Activated CD4-positive, alpha-beta T cell treated with anti-CD3 and anti-CD28 coated beads, Interleukin-2, amount 10 ng/mL, durations not matched to agents 7 days and 5 days (primary cell): ENCODE measurements around the gene NPIPB2. TPM values are rescaled to one million over a fixed set of nuclear protein-coding genes. Genes with fewer than 3 reads are reported as not detected.
A peak's percentile ranks its signal among the peaks of the same experiment; 100 is the strongest.
"Not testable (repeated sequence)": the region's sequence is repeated elsewhere in the genome, so short reads cannot be mapped to it uniquely, and the experiment has no call there.

Source experiments
- CTCF ChIA-PET: fragments of 350-600 bp; sonication (Branson Sonifier 250); formaldehyde crosslinking; loops from one replicate; lab custom pipeline; 2021; ENCODE audit warnings: antibody characterized with exemption; lab: Charles Lee
- POLR2A ChIA-PET: fragments of 350-600 bp; sonication (Branson Sonifier 250); formaldehyde crosslinking; loops from one replicate; lab custom pipeline; 2021; ENCODE audit warnings: antibody characterized with exemption; lab: Charles Lee
- DNase-seq: peaks from one replicate; pipeline ENCODE4 v3.0.0-alpha.2; 2020
- H3K27ac Mint-ChIP-seq: one replicate; pipeline ENCODE4 v1.8.0; 2021; ENCODE audit warnings: mild to moderate bottlenecking, moderate library complexity, mixed read lengths
- H3K27me3 Mint-ChIP-seq: one replicate; pipeline ENCODE4 v1.8.0; 2021; ENCODE audit warnings: mixed read lengths
- H3K36me3 Mint-ChIP-seq: one replicate; pipeline ENCODE4 v1.8.0; 2021; ENCODE audit warnings: low read depth, mixed read lengths
- H3K4me1 Mint-ChIP-seq: one replicate; pipeline ENCODE4 v1.8.0; 2021; ENCODE audit warnings: mixed read lengths
- H3K4me3 Mint-ChIP-seq: one replicate; pipeline ENCODE4 v1.8.0; 2021; ENCODE audit warnings: mild to moderate bottlenecking, moderate library complexity, mixed read lengths
- H3K9me3 Mint-ChIP-seq: one replicate; pipeline ENCODE4 v1.8.0; 2021; ENCODE audit warnings: mixed read lengths
- total RNA-seq, 2 experiments: library from RNA; stranded (reverse); gene quantifications; one replicate each; pipeline ENCODE4 v1.2.3, GENCODE V29; 2021

Gene NPIPB2
- 10 to 100 TPM in 1 of 2 experiments, 1 to 10 TPM in 1; 7.6 to 11.6 TPM for total RNA-seq

DNA sequence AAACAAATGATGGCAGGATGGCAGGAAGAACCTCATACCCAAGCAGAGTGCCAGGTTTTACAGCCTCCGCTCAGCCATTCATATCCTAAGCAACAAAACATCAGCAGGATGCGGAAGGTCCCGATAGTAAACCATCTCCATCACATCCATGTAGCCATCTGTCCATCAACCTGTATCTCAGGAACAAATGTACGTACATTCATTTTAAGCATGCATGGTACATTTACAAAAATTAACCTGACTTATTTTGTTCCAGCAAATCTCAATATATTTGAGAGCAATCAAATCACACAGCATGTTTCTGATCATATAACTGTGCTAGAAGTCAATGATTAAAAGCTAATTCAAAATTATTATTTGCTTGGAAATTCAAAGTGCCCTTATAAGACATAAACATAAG lies at the start of gene NPIPB2:
Gene NPIPB2, minus strand, starts transcription at position 101 of the 400 bp plus-strand sequence. Its CDS starts 0 bp downstream, at position 101.
- H3K36me3 Mint-ChIP-seq, H3K27ac Mint-ChIP-seq, DNase-seq, CTCF ChIA-PET, H3K27me3 Mint-ChIP-seq, H3K9me3 Mint-ChIP-seq, POLR2A ChIA-PET, H3K4me3 Mint-ChIP-seq, H3K4me1 Mint-ChIP-seq: not testable (repeated sequence)

GRCh38 chr16:11990702-11991390 lies 49.0 kb upstream of the NPIPB2 start:
- ChIA-PET CTCF (interaction anchor here (0.5 to 0.7 kb wide), 2 partner anchors 70 to 181 kb away, joined by 3 read pairs; no protein-coding TSS in a partner anchor), POLR2A (no interaction called here)
- no peaks in the 10 kb centered on the region for H3K27me3 Mint-ChIP-seq
- no peaks in the 10 kb centered on the region for H3K36me3 Mint-ChIP-seq
- DNase-seq: no peak
- peaks cover 2% of the 10 kb centered on the region for H3K4me1 Mint-ChIP-seq
- no peaks in the 10 kb centered on the region for H3K9me3 Mint-ChIP-seq
- H3K27ac Mint-ChIP-seq: peak overlapping the region; percentile 15
- H3K4me3 Mint-ChIP-seq: no peak overlapping the region

- CTCF ChIA-PET: no interaction called here
- H3K27ac Mint-ChIP-seq: no peak overlapping the region
- H3K4me1 Mint-ChIP-seq: no peaks in the 10 kb centered on the region
- POLR2A ChIA-PET: no interaction called here
- H3K27me3 Mint-ChIP-seq: no peaks in the 10 kb centered on the region
- H3K4me3 Mint-ChIP-seq: no peak overlapping the region
- no peak for DNase-seq
- no peaks in the 10 kb centered on the region for H3K36me3 Mint-ChIP-seq
- H3K9me3 Mint-ChIP-seq: no peaks in the 10 kb centered on the region
Observed at GRCh38 chr16:11988258-11988978, 46.6 kb upstream of the NPIPB2 start.

GRCh38 chr16:11986521-11987057 lies 44.7 kb upstream of the NPIPB2 start:
- no peak overlapping the region for H3K4me3 Mint-ChIP-seq
- ChIA-PET CTCF (interaction anchor here (0.7 kb wide), 1 partner anchor 1509 kb away, joined by 4 read pairs; no protein-coding TSS in a partner anchor), POLR2A (no interaction called here)
- H3K27me3 Mint-ChIP-seq: no peaks in the 10 kb centered on the region
- no peak for DNase-seq
- H3K36me3 Mint-ChIP-seq: no peaks in the 10 kb centered on the region
- H3K27ac Mint-ChIP-seq: no peak overlapping the region
- H3K9me3 Mint-ChIP-seq: no peaks in the 10 kb centered on the region
- no peaks in the 10 kb centered on the region for H3K4me1 Mint-ChIP-seq

GRCh38 chr16:11985250-11985649 lies 43.4 kb upstream of the NPIPB2 start:
- ChIA-PET CTCF (no interaction called here), POLR2A (no interaction called here)
- H3K4me3 Mint-ChIP-seq: no peak overlapping the region
- no peaks in the 10 kb centered on the region for H3K36me3 Mint-ChIP-seq
- peaks cover 4% of the 10 kb centered on the region for H3K4me1 Mint-ChIP-seq
- H3K27ac Mint-ChIP-seq: no peak overlapping the region
- DNase-seq: no peak
- H3K27me3 Mint-ChIP-seq: no peaks in the 10 kb centered on the region
- H3K9me3 Mint-ChIP-seq: no peaks in the 10 kb centered on the region

DNA sequence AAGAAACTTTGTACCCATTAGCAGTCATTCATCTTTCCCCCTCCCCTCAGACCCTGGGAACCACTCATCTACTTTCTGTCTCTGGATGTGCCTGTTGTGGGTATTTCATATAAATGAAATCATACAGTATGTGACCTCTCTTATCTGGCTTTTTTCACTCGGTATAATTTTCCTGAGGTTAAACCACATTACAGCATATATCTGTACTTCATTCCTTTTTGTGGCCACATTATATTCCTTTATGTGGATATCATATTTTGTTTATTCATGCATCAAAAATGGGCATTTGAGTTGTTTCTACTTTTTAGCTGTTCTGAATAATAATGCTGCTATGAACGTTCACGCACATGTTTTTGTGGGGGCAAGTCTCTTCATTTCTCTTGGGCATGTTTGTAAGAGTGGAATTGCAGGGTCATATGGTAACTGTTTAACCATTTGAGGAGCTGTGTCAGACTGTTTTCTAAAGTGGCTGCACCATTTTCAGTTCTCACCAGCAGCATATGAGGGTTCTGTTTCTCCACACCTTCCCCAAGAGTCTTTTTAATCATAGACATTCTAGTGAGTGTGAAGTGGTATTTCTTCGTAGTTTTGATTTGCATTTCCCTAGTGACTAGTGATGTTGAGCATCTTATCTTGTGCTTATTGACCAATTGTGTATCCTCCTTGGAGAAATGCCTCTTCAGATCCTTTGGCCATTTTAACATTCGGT lies 38.4 kb upstream of the NPIPB2 start:
- H3K4me1 Mint-ChIP-seq: peaks cover 38% of the 10 kb centered on the region
- no peak overlapping the region for H3K27ac Mint-ChIP-seq
- H3K27me3 Mint-ChIP-seq: no peaks in the 10 kb centered on the region
- H3K9me3 Mint-ChIP-seq: no peaks in the 10 kb centered on the region
- H3K4me3 Mint-ChIP-seq: no peak overlapping the region
- ChIA-PET CTCF (no interaction called here), POLR2A (no interaction called here)
- peaks cover 6% of the 10 kb centered on the region for H3K36me3 Mint-ChIP-seq
- no peak for DNase-seq

DNA sequence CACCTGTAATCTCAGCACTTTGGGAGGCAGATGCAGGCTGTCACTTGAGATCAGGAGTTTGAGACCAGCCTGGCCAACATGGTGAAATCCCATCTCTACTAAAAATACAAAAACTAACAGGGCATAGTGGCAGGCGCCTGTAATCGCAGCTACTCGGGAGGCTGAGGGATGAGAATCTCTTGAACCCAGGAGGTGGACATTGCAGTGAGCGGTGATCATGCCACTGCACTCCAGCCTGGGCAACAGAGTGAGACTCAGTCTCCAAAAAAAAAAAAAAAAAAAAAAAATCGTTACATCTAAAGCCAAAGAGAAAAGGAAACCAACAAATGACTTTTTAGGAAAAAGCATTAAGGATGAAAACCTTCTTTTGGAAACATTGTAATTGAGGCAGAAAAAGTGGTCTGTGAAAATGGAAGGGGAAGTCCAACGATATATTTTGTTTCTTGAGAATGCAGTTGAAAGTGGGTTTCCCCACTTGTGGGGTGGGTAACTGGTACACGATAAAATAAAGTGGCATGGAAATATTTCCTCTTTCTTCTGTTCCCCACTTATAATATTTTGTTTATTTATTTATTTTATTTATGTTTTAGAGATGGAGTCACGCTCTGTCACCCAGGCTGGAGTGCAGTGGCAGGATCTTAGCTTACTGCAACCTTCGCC lies 37.3 kb upstream of the NPIPB2 start:
- Mint-ChIP-seq H3K27me3 (no peaks in the 10 kb centered on the region), H3K4me3 (no peak overlapping the region), H3K27ac (no peak overlapping the region), H3K4me1 (peaks cover 39% of the 10 kb centered on the region), H3K9me3 (no peaks in the 10 kb centered on the region), H3K36me3 (peaks cover 6% of the 10 kb centered on the region)
- no peak for DNase-seq
- POLR2A ChIA-PET: no interaction called here
- CTCF ChIA-PET: interaction anchor here (1.0 kb wide), 1 partner anchor 8 kb away, joined by 3 read pairs; no protein-coding TSS in a partner anchor

DNA sequence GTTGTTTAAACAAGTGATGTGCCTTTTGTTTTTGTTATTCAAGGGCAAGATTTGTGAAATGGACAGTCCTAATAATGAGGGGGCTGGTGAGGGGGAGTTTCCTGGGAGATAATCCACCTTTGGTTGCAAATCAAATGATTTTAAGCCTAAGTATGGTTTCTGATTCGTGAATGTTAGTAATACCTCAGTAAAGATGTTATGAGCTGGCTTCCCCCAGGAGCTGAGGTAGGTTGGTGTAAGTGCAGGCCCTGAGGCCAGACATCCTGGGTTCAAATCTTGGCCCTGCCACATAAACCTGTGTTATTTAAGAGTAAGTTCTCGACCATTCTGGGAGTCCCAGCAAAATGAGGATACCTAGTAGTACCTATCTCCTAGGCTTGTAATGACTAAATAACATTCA lies 36.2 kb upstream of the NPIPB2 start:
- DNase-seq: no peak
- Mint-ChIP-seq H3K4me3 (peak overlapping the region; percentile 88), H3K27ac (no peak overlapping the region), H3K27me3 (no peaks in the 10 kb centered on the region), H3K9me3 (no peaks in the 10 kb centered on the region), H3K4me1 (peaks cover 39% of the 10 kb centered on the region), H3K36me3 (peaks cover 10% of the 10 kb centered on the region)
- CTCF ChIA-PET: interaction anchor here (1.0 to 1.4 kb wide), 2 partner anchors 9 to 15 kb away, joined by 3 read pairs; no protein-coding TSS in a partner anchor
- POLR2A ChIA-PET: no interaction called here

DNA sequence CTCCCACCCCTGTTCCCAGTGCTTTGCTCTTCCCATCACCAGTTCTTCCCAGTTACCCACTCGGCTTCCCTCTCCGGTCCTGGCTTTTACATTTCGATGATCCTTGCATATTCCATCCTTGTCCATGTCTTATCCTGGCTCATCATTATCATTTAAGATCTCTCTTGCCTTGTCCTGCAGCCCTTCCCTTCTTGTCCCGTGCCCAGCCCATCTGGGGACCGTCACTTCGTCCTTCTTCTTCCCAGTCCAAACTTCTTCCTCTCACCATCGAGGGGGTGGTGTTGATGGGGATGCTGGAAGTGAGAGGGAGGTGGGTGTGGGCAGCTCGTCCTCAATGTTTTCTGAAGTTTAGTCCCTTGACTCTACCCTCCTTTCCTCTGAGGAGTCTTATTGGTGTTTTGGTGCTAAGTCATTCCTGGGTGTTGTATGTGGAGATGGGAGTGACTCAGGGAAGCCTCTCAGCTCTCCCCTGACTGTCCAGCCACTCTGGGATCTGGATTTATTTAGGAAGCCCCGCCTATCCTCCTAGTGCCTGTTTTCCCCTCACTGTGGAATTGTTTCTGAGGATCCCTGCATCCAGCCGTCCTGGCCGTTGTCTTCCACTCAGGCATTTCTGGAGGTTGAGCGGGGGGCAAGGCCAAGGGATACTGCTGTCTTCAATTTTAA lies 35.7 kb upstream of the NPIPB2 start:
- Mint-ChIP-seq H3K4me3 (peak overlapping the region; percentile 88), H3K36me3 (peaks cover 10% of the 10 kb centered on the region), H3K27me3 (no peaks in the 10 kb centered on the region), H3K4me1 (peaks cover 39% of the 10 kb centered on the region), H3K9me3 (no peaks in the 10 kb centered on the region), H3K27ac (peak overlapping the region; percentile 88)
- DNase-seq: no peak
- ChIA-PET CTCF (interaction anchor here (0.6 to 1.4 kb wide), 2 partner anchors 16 to 125 kb away, joined by 3 to 4 read pairs; no protein-coding TSS in a partner anchor), POLR2A (no interaction called here)

- peak overlapping the region; percentile 88 for H3K4me3 Mint-ChIP-seq
- peaks cover 10% of the 10 kb centered on the region for H3K36me3 Mint-ChIP-seq
- peaks cover 39% of the 10 kb centered on the region for H3K4me1 Mint-ChIP-seq
- peak overlapping the region; percentile 88 for H3K27ac Mint-ChIP-seq
- peak; percentile 13 for DNase-seq
- ChIA-PET CTCF (interaction anchor here (0.6 to 1.4 kb wide), 2 partner anchors 16 to 124 kb away, joined by 3 to 4 read pairs; no protein-coding TSS in a partner anchor), POLR2A (no interaction called here)
- H3K27me3 Mint-ChIP-seq: no peaks in the 10 kb centered on the region
- H3K9me3 Mint-ChIP-seq: no peaks in the 10 kb centered on the region
Observed at GRCh38 chr16:11976850-11977375, 35.1 kb upstream of the NPIPB2 start.

DNA sequence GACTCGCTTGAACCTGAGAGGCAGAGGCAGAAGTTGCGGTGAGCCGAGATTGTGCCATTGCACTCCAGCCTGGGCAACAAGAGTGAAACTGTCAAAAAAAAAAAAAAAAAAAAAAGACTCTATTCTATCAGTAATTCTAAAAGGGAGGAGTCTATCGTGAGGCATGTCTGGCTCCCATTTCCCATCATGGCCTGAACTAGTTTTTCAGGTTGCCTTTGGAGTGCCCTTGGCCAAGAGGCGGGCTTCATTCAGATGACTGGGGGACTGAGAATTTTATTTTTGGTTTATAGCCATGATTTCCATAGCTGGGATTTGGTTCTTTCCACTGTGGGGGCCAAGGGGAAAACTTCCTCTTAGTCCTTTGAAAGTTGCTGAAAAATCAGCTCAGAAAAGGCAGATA lies 31.2 kb upstream of the NPIPB2 start:
- CTCF ChIA-PET: interaction anchor here (1.1 kb wide), 1 partner anchor 27 kb away, joined by 3 read pairs; no protein-coding TSS in a partner anchor
- H3K4me1 Mint-ChIP-seq: peaks cover 25% of the 10 kb centered on the region
- H3K9me3 Mint-ChIP-seq: no peaks in the 10 kb centered on the region
- H3K27me3 Mint-ChIP-seq: no peaks in the 10 kb centered on the region
- H3K36me3 Mint-ChIP-seq: peaks cover 10% of the 10 kb centered on the region
- no peak for DNase-seq
- H3K4me3 Mint-ChIP-seq: no peak overlapping the region
- no peak overlapping the region for H3K27ac Mint-ChIP-seq
- POLR2A ChIA-PET: no interaction called here
